ENCODE data around the gene FGD2.

The FGD2 gene

GRCh38 chr6:36998723-36999038 is 6.8 kb upstream of the FGD2 start:
- no peak for DNase-seq

GRCh38 chr6:36999061-36999750 is 6.2 kb upstream of the FGD2 start:
- no peak for DNase-seq

GRCh38 chr6:36999751-37000125 is 5.7 kb upstream of the FGD2 start:
- no peak for DNase-seq

- no peak for DNase-seq
Observed at GRCh38 chr6:37004044-37004980, 1.1 kb upstream of the FGD2 start.

GRCh38 chr6:37005827-37006567 is 542 bp downstream of the FGD2 start:
- no peak for DNase-seq

GRCh38 chr6:37006793-37007339 is 1.4 kb downstream of the FGD2 start:
- no peak for DNase-seq

GRCh38 chr6:37007340-37008043 is 2.0 kb downstream of the FGD2 start:
- peak; percentile 32 for DNase-seq

GRCh38 chr6:37008484-37009465 is 3.3 kb downstream of the FGD2 start:
- no peak for DNase-seq

- no peak for DNase-seq
Observed at GRCh38 chr6:37010402-37010892, 5.0 kb downstream of the FGD2 start.

GRCh38 chr6:37011656-37012378 is 6.4 kb downstream of the FGD2 start:
- DNase-seq: no peak

GRCh38 chr6:37013516-37014491 is 8.3 kb downstream of the FGD2 start:
- no peak for DNase-seq

GRCh38 chr6:37014667-37015066 is 9.2 kb downstream of the FGD2 start:
- DNase-seq: no peak

- no peak for DNase-seq
Observed at GRCh38 chr6:37015532-37015931, 10.1 kb downstream of the FGD2 start.

GRCh38 chr6:37016995-37017394 is 11.5 kb downstream of the FGD2 start:
- no peak for DNase-seq

- no peak for DNase-seq
Observed at GRCh38 chr6:37017606-37018197, 12.2 kb downstream of the FGD2 start.

GRCh38 chr6:37018198-37019064 is 13.0 kb downstream of the FGD2 start:
- DNase-seq: peak; percentile 96

GRCh38 chr6:37019065-37019450 is 13.6 kb downstream of the FGD2 start:
- no peak for DNase-seq

GRCh38 chr6:37020381-37020780 is 14.9 kb downstream of the FGD2 start:
- no peak for DNase-seq
